Esophagus muscularis mucosa (tissue), 4 donors: ENCODE results near the gene SLAMF9. TPM values are rescaled to one million over a fixed set of nuclear protein-coding genes. Genes with fewer than 3 reads are reported as not detected.

Experiments used
- DNase-seq: peaks from one replicate; pipeline ENCODE4 v3.0.0-alpha.2; 2017; ENCODE audit errors: extremely low spot score
- H3K27ac ChIP-seq, 4 donors: fragments of 200-600 bp; sonication (generic); replicated peaks in 1 of 4; 1 replicate in 3 of 4; 2 replicates in 1 of 4; pipeline ENCODE4 v1.5.1; 2016 to 2019; ENCODE audit warnings: mild to moderate bottlenecking in 1 of 4
- H3K27me3 ChIP-seq, 4 donors: fragments of 200-600 bp; sonication (generic); one replicate each; pipeline versions ENCODE4 v1.5.1 to v1.6.0; 2016 to 2019
- H3K36me3 ChIP-seq, 4 donors: fragments of 200-600 bp; sonication (generic); one replicate each; pipeline ENCODE4 v1.5.1; 2016 to 2019
- H3K4me1 ChIP-seq, 4 donors: fragments of 200-600 bp; sonication (generic); one replicate each; pipeline ENCODE4 v1.5.1; 2016 to 2019
- H3K4me3 ChIP-seq, 4 donors: fragments of 200-600 bp; sonication (generic); 1 replicate in 2 of 4; 2 replicates in 2 of 4; pipeline ENCODE4 v1.5.1; 2016 to 2019; ENCODE audit warnings: mild to moderate bottlenecking in 4 of 4, moderate library complexity in 1 of 4
- H3K9me3 ChIP-seq, 4 donors: fragments of 200-600 bp; sonication (generic); 1 replicate in 3 of 4; 2 replicates in 1 of 4; pipeline ENCODE4 v1.5.1; 2016 to 2019
- CTCF ChIP-seq, 3 experiments: fragments of 200-600 bp in 2 of 3; fragments of 450-650 bp in 1 of 3; sonication (generic) in 2 of 3; IDR thresholded peaks; one replicate each; pipeline ENCODE4 v1.5.1; 2017 to 2019; ENCODE audit warnings: antibody characterized with exemption in 3 of 3, mild to moderate bottlenecking in 2 of 3, moderate library complexity in 1 of 3
- EP300 ChIP-seq: sonication (generic); formaldehyde crosslinking; IDR thresholded peaks from one replicate; pipeline ENCODE4 v1.6.1; 2017; ENCODE audit warnings: antibody characterized with exemption
- POLR2A ChIP-seq: fragments of 450-650 bp; IDR thresholded peaks from one replicate; pipeline ENCODE4 v1.6.1; 2017; ENCODE audit warnings: antibody characterized with exemption, moderate library complexity, mild to moderate bottlenecking, low read depth
- POLR2AphosphoS5 ChIP-seq, 2 donors: sonication (generic); formaldehyde crosslinking; IDR thresholded peaks; one replicate each; pipeline ENCODE4 v1.6.1; 2017; ENCODE audit warnings: antibody characterized with exemption in 2 of 2
- WGBS: methylation state at CpG from one replicate; pipeline ENCODE4 v1.1.5; 2018; 5-methylcytosine and 5-hydroxymethylcytosine counted together
- intact Hi-C: fragments of 100-400 bp; cut with DNase I; formaldehyde crosslinking; loops from one replicate; pipeline ENCODE4 v1.15.1; 2023
- total RNA-seq, 4 donors: library from RNA; depleted of rRNA; stranded (reverse); fragments of >200 nt; gene quantifications; one replicate each; pipeline versions ENCODE4 v1.1.0 to v1.2.1, GENCODE V29; 2016

SLAMF9 gene
- total RNA-seq, 4 donors from 2014 or later, result not detected

GRCh38 chr1:159931101-159931794 lies 22.8 kb downstream of the SLAMF9 start:
- 92% methylated on average over 13 of the region's 13 CpGs for WGBS
- H3K27ac ChIP-seq, result no peak overlapping the region
- H3K36me3 ChIP-seq, result no peaks in the 10 kb centered on the region
- TF ChIP-seq POLR2A, result no peak
- TF ChIP-seq EP300, result no peak
- TF ChIP-seq POLR2AphosphoS5 (IDR thresholded peaks at IDR 0.05), result no peak
- TF ChIP-seq CTCF (IDR thresholded peaks at IDR 0.05), result no peak
- intact Hi-C loops, result no loop called here
- H3K9me3 ChIP-seq, result no peaks in the 10 kb centered on the region
- no peak overlapping the region for H3K4me3 ChIP-seq
- no peak for DNase-seq
- peaks cover 1 to 10% (median 6%) of the 10 kb centered on the region in 4 donors for H3K4me1 ChIP-seq
- H3K27me3 ChIP-seq, result peaks cover 0 to 6% (median 0%) of the 10 kb centered on the region in 4 donors

GRCh38 chr1:159930634-159931033 lies 23.4 kb downstream of the SLAMF9 start:
- no peak overlapping the region for H3K4me3 ChIP-seq
- no peaks in the 10 kb centered on the region for H3K36me3 ChIP-seq
- WGBS, result 94% methylated on average over 8 of the region's 8 CpGs
- TF ChIP-seq CTCF (IDR thresholded peaks at IDR 0.05), result no peak
- TF ChIP-seq EP300, result no peak
- no peak for TF ChIP-seq POLR2AphosphoS5 (IDR thresholded peaks at IDR 0.05)
- no peak for TF ChIP-seq POLR2A
- intact Hi-C loops, result no loop called here
- no peak overlapping the region for H3K27ac ChIP-seq
- H3K27me3 ChIP-seq, result peaks cover 0 to 6% (median 0%) of the 10 kb centered on the region in 4 donors
- peaks cover 7 to 13% (median 9%) of the 10 kb centered on the region in 4 donors for H3K4me1 ChIP-seq
- no peak for DNase-seq
- no peaks in the 10 kb centered on the region for H3K9me3 ChIP-seq

GRCh38 chr1:159930216-159930615 lies 23.8 kb downstream of the SLAMF9 start:
- intact Hi-C loops, result no loop called here
- Histone ChIP-seq H3K27ac (no peak overlapping the region), H3K4me3 (no peak overlapping the region), H3K36me3 (no peaks in the 10 kb centered on the region), H3K4me1 (peaks cover 7 to 14% (median 9%) of the 10 kb centered on the region in 4 donors), H3K27me3 (peaks cover 0 to 1% (median 0%) of the 10 kb centered on the region in 4 donors), H3K9me3 (no peaks in the 10 kb centered on the region)
- 100% methylated on average over 8 of the region's 11 CpGs for WGBS
- TF ChIP-seq EP300 (no peak), POLR2A (no peak), CTCF (IDR thresholded peaks at IDR 0.05) (no peak), POLR2AphosphoS5 (IDR thresholded peaks at IDR 0.05) (no peak)
- no peak for DNase-seq

- Histone ChIP-seq H3K9me3 (no peaks in the 10 kb centered on the region), H3K27me3 (no peaks in the 10 kb centered on the region), H3K27ac (no peak overlapping the region), H3K36me3 (no peaks in the 10 kb centered on the region), H3K4me3 (no peak overlapping the region), H3K4me1 (peaks cover 7 to 14% (median 9%) of the 10 kb centered on the region in 4 donors)
- intact Hi-C loops, result no loop called here
- 90% methylated on average over 19 of the region's 48 CpGs for WGBS
- TF ChIP-seq CTCF (IDR thresholded peaks at IDR 0.05) (no peak), POLR2AphosphoS5 (IDR thresholded peaks at IDR 0.05) (no peak), EP300 (no peak), POLR2A (no peak)
- DNase-seq, result no peak
Measured at GRCh38 chr1:159929155-159930051, 24.6 kb downstream of the SLAMF9 start.
